ENCODE data around the gene GSTA2.

GSTA2 gene

DNA sequence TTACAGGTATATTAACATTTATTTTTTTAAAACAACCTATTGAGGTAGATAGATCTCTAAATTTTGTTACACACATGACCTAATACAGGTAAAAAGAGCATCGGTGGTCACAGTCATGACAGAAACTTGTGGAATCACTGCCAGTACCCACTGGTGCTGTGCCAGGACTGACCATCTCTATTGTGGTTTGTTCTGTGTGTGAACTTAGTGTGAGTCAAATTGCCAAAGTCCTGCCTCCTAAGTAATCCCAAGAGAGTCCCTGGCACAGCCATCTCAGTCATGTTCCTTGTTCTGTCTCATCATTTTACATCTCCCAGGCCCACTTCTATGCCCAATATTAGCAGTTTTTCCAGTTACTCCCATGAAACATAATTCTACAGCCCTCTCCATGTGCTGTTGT lies 21.4 kb downstream of the GSTA2 start:
- H3K9ac ChIP-seq, result no peak overlapping the region
- no peak overlapping the region for H3K27ac ChIP-seq
- no peaks in the 10 kb centered on the region for H3K27me3 ChIP-seq
- H3K36me3 ChIP-seq, result no peaks in the 10 kb centered on the region
- no peak for TF ChIP-seq Cebpa-rat (IDR thresholded peaks at IDR 0.05)
- no peaks in the 10 kb centered on the region for H4K20me1 ChIP-seq
- no peak overlapping the region for H3K4me2 ChIP-seq
- no peak overlapping the region for H3K4me3 ChIP-seq
- peaks cover 15% of the 10 kb centered on the region for H3K9me3 ChIP-seq
- H3K4me1 ChIP-seq, result no peaks in the 10 kb centered on the region

DNA sequence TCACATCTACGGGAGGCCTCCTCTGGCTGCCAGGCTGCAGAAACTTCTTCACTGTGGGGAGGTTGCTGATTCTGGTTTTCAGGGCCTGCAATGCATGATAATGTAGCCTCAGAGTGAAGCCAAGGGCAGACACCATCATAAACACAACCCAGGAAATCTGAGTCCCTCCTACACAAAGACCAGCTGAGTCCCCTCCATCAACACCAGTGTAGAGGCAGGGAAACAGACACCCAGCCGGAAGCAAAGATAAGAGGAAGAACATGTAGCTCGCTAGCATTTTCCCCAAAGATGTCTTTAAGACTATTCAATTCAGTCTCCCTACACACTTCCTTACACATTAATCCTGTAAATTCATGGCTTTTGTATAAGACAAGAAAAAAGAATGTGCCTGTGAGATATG lies 23.6 kb downstream of the GSTA2 start:
- Histone ChIP-seq H3K27ac (no peak overlapping the region), H3K36me3 (no peaks in the 10 kb centered on the region), H3K27me3 (no peaks in the 10 kb centered on the region), H3K4me3 (no peak overlapping the region), H4K20me1 (no peaks in the 10 kb centered on the region), H3K4me1 (no peaks in the 10 kb centered on the region), H3K9me3 (peaks cover 19% of the 10 kb centered on the region), H3K9ac (no peak overlapping the region), H3K4me2 (no peak overlapping the region)
- no peak for TF ChIP-seq Cebpa-rat (IDR thresholded peaks at IDR 0.05)

DNA sequence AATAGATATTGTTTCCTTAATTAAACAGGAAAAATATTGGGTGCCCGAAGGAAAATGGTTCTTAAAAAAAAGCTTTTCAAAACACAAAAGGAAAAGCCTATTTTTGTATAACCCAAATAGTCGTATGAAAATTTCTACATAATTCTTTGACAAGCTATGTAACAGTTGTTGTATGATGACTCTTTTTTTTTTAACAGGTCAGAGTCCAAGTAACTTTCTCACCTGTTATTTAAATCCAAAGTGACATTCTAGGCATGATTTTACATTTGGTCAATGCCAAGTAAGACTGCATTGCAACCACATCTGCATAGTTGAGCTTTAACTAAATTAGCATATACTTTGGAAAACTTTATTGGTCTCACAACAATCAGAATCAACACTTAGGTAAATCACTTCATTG lies 24.1 kb downstream of the GSTA2 start:
- H4K20me1 ChIP-seq, result no peaks in the 10 kb centered on the region
- H3K27me3 ChIP-seq, result no peaks in the 10 kb centered on the region
- H3K36me3 ChIP-seq, result no peaks in the 10 kb centered on the region
- H3K4me1 ChIP-seq, result no peaks in the 10 kb centered on the region
- no peak overlapping the region for H3K27ac ChIP-seq
- H3K9ac ChIP-seq, result no peak overlapping the region
- H3K4me2 ChIP-seq, result no peak overlapping the region
- no peak overlapping the region for H3K4me3 ChIP-seq
- H3K9me3 ChIP-seq, result peaks cover 19% of the 10 kb centered on the region
- no peak for TF ChIP-seq Cebpa-rat (IDR thresholded peaks at IDR 0.05)

DNA sequence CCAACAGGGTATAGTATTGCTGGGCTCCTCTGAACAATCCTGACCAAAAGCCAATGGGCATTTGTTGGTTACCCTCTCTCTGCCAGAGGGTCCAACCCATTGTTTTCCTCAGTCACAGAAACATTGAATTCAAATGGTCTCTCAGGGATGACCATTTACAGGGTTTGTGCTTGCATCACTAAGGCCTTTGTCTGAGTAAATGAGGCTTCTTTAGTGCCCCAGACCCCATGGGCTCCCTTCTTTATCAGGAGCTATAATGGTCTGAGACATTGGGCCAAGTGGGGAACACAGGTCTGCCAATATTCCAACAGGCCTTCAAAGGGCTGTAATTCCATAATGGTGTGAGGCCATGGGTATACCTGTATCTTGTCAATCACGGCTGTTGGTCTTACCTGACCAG lies 27.1 kb downstream of the GSTA2 start:
- Histone ChIP-seq H3K27ac (no peak overlapping the region), H4K20me1 (no peaks in the 10 kb centered on the region), H3K4me1 (no peaks in the 10 kb centered on the region), H3K4me2 (no peak overlapping the region), H3K27me3 (no peaks in the 10 kb centered on the region), H3K9me3 (peaks cover 16% of the 10 kb centered on the region), H3K9ac (no peak overlapping the region), H3K4me3 (no peak overlapping the region), H3K36me3 (no peaks in the 10 kb centered on the region)
- no peak for TF ChIP-seq Cebpa-rat (IDR thresholded peaks at IDR 0.05)

DNA sequence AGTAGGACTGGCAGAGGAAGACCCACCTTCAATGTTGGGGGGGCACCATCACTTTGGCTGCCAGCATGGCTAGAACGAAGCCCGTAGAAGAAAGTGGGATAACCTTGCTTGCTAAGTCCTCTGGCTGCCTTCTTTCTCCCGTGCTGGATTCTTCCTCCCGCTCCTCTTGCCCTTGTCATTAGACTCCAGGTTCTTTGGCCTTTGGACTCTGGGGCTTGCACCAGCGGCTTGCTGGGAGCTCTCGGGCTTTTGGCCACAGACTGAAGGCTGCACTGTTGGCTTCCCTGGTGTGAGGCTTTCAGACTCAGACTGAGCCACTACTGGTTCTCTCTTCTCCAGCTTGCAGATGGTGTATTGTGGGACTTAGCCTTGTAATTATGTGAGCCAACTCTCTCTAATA lies 28.2 kb downstream of the GSTA2 start:
- Histone ChIP-seq H3K4me2 (no peak overlapping the region), H4K20me1 (no peaks in the 10 kb centered on the region), H3K36me3 (no peaks in the 10 kb centered on the region), H3K9ac (no peak overlapping the region), H3K4me1 (no peaks in the 10 kb centered on the region), H3K27me3 (no peaks in the 10 kb centered on the region), H3K27ac (no peak overlapping the region), H3K9me3 (peaks cover 5% of the 10 kb centered on the region; the same call in 1 of the 2 replicates), H3K4me3 (no peak overlapping the region)
- no peak for TF ChIP-seq Cebpa-rat (IDR thresholded peaks at IDR 0.05)

DNA sequence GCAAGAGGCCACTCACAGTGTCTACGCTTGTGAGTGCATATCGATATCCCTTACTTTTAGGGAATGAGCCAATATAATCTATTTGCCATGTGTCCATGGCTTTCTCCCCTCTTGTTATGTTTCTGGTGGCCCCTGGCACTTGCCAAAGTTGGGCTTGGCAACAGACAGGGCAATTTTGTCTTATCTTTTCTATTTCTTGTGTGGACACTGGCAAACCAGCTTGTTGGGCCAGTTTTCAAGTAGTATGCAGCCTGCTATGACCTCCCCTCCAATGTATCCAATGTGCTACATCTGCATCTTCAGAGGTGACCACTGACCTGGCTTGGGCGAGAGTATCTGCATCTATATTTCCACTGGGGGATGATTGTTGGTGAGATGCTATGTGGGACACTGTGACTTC lies 29.2 kb downstream of the GSTA2 start:
- no peak overlapping the region for H3K9ac ChIP-seq
- no peaks in the 10 kb centered on the region for H3K27me3 ChIP-seq
- H3K4me3 ChIP-seq, result no peak overlapping the region
- H3K9me3 ChIP-seq, result 0 out of 2 replicates have a peak, but pooled peaks cover 3% of the 10 kb centered on the region
- no peaks in the 10 kb centered on the region for H3K4me1 ChIP-seq
- H4K20me1 ChIP-seq, result no peaks in the 10 kb centered on the region
- H3K4me2 ChIP-seq, result no peak overlapping the region
- no peaks in the 10 kb centered on the region for H3K36me3 ChIP-seq
- H3K27ac ChIP-seq, result no peak overlapping the region
- no peak for TF ChIP-seq Cebpa-rat (IDR thresholded peaks at IDR 0.05)

DNA sequence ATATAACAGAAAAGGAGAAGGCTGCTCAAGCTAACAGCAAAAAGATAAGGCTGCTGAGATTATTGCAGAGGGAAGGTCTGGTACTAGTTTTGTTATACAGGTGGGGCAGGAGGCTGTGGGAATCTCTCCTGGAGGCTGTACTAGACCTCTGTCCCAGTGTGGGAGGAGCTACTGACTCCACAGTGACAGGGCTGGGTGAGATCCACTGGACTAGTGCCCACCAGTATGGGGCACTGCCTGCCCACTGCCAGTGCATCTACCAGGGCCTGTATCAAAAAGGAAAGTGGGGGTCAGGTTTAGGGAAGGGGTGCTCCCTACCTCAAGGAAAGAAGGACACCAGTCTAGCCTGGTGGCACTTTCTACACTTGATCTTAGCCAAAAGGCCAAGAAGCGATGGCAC lies 30.1 kb downstream of the GSTA2 start:
- Histone ChIP-seq H3K4me1 (no peaks in the 10 kb centered on the region), H3K4me3 (no peak overlapping the region), H3K9ac (no peak overlapping the region), H3K4me2 (no peak overlapping the region), H3K27me3 (no peaks in the 10 kb centered on the region), H4K20me1 (no peaks in the 10 kb centered on the region), H3K27ac (no peak overlapping the region), H3K36me3 (no peaks in the 10 kb centered on the region), H3K9me3 (0 out of 2 replicates have a peak, but pooled peaks cover 3% of the 10 kb centered on the region)
- no peak for TF ChIP-seq Cebpa-rat (IDR thresholded peaks at IDR 0.05)

- TF ChIP-seq Cebpa-rat (IDR thresholded peaks at IDR 0.05), result no peak
- H3K4me1 ChIP-seq, result no peaks in the 10 kb centered on the region
- H4K20me1 ChIP-seq, result no peaks in the 10 kb centered on the region
- H3K27ac ChIP-seq, result no peak overlapping the region
- 0 out of 2 replicates have a peak, but pooled peaks cover 3% of the 10 kb centered on the region for H3K9me3 ChIP-seq
- H3K9ac ChIP-seq, result no peak overlapping the region
- no peaks in the 10 kb centered on the region for H3K27me3 ChIP-seq
- H3K4me3 ChIP-seq, result no peak overlapping the region
- no peak overlapping the region for H3K4me2 ChIP-seq
- no peaks in the 10 kb centered on the region for H3K36me3 ChIP-seq
These were observed 31.6 kb downstream of the GSTA2 start for GRCh38 chr6:52731719-52732118.

- H3K4me2 ChIP-seq, result no peak overlapping the region
- H3K9me3 ChIP-seq, result no peaks in the 10 kb centered on the region
- H4K20me1 ChIP-seq, result no peaks in the 10 kb centered on the region
- no peaks in the 10 kb centered on the region for H3K27me3 ChIP-seq
- no peak overlapping the region for H3K4me3 ChIP-seq
- H3K27ac ChIP-seq, result no peak overlapping the region
- H3K9ac ChIP-seq, result no peak overlapping the region
- no peaks in the 10 kb centered on the region for H3K36me3 ChIP-seq
- no peak for TF ChIP-seq Cebpa-rat (IDR thresholded peaks at IDR 0.05)
- no peaks in the 10 kb centered on the region for H3K4me1 ChIP-seq
These were observed 33.7 kb downstream of the GSTA2 start for GRCh38 chr6:52729576-52729975.

DNA sequence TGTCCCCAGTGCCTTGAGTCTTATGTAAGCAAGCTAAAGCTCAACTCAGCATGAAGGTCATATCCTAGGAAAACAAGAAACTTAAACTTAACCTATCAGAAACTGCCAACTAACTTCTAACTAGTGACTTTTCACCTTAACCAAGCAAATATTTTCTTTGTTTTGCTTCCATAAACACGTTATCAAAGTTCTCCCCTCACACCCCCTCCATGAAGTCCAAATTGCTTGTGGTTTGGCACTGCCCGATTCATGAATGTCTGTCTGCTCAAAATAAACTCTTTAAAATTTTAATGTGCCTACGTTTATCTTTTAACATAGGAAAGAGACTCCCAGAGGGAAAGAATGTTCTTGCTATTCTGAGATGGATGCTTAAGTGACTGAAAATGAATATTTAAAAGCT lies 34.9 kb downstream of the GSTA2 start:
- Histone ChIP-seq H3K9me3 (no peaks in the 10 kb centered on the region), H4K20me1 (no peaks in the 10 kb centered on the region), H3K36me3 (no peaks in the 10 kb centered on the region), H3K27me3 (no peaks in the 10 kb centered on the region), H3K4me1 (no peaks in the 10 kb centered on the region), H3K4me2 (no peak overlapping the region), H3K4me3 (no peak overlapping the region), H3K9ac (no peak overlapping the region), H3K27ac (no peak overlapping the region)
- TF ChIP-seq Cebpa-rat (IDR thresholded peaks at IDR 0.05), result no peak

- Histone ChIP-seq H3K27ac (no peak overlapping the region), H3K4me3 (no peak overlapping the region), H3K9ac (no peak overlapping the region), H4K20me1 (no peaks in the 10 kb centered on the region), H3K9me3 (no peaks in the 10 kb centered on the region), H3K4me2 (no peak overlapping the region), H3K27me3 (no peaks in the 10 kb centered on the region), H3K4me1 (no peaks in the 10 kb centered on the region), H3K36me3 (no peaks in the 10 kb centered on the region)
- TF ChIP-seq Cebpa-rat (IDR thresholded peaks at IDR 0.05), result no peak
These were observed 35.4 kb downstream of the GSTA2 start for GRCh38 chr6:52727908-52728307.

All from BLaER1 (cell line).